NCI-H748 (cell line): ENCODE measurements around the gene KRT20.
"Not testable (repeated sequence)": the region's sequence is repeated elsewhere in the genome, so short reads cannot be mapped to it uniquely, and the experiment has no call there.

Source experiments
- DNase-seq: peaks from one replicate; lab custom pipeline; 2025; ENCODE audit not compliant: unreplicated experiment; lab: John Stamatoyannopoulos, UW

KRT20 gene

GRCh38 chr17:40900809-40901356 lies 15.8 kb upstream of the KRT20 start:
- no peak for DNase-seq

- no peak for DNase-seq
Observed at GRCh38 chr17:40896916-40897455, 11.9 kb upstream of the KRT20 start.

GRCh38 chr17:40895106-40895730 lies 10.2 kb upstream of the KRT20 start:
- DNase-seq, result no peak

GRCh38 chr17:40888196-40888720 lies 3.2 kb upstream of the KRT20 start:
- no peak for DNase-seq

GRCh38 chr17:40886090-40886489 lies 1.0 kb upstream of the KRT20 start:
- DNase-seq, result peak; percentile 55

- no peak for DNase-seq
Observed at GRCh38 chr17:40883626-40884334, 1.3 kb downstream of the KRT20 start.

- DNase-seq, result no peak
Observed at GRCh38 chr17:40883031-40883430, 2.0 kb downstream of the KRT20 start.

GRCh38 chr17:40879026-40879425 lies 6.0 kb downstream of the KRT20 start:
- no peak for DNase-seq

- DNase-seq, result no peak
Observed at GRCh38 chr17:40878044-40878443, 7.0 kb downstream of the KRT20 start.

- no peak for DNase-seq
Observed at GRCh38 chr17:40873801-40874200, 11.2 kb downstream of the KRT20 start.

- no peak for DNase-seq
Observed at GRCh38 chr17:40873255-40873654, 11.8 kb downstream of the KRT20 start.

- DNase-seq, result no peak
Observed at GRCh38 chr17:40872416-40872815, 12.6 kb downstream of the KRT20 start.

- DNase-seq, result no peak
Observed at GRCh38 chr17:40871316-40871715, 13.7 kb downstream of the KRT20 start.

- no peak for DNase-seq
Observed at GRCh38 chr17:40870136-40870535, 14.9 kb downstream of the KRT20 start.

GRCh38 chr17:40866838-40867237 lies 18.2 kb downstream of the KRT20 start, which contains the start of gene KRT12:
Gene KRT12, minus strand, starts transcription at chr17:40867223. Its CDS starts 37 bp downstream, at chr17:40867186.
- DNase-seq, result no peak

GRCh38 chr17:40864661-40865390 lies 20.2 kb downstream of the KRT20 start:
- no peak for DNase-seq

GRCh38 chr17:40862985-40863733 lies 21.9 kb downstream of the KRT20 start:
- DNase-seq, result peak; percentile 17

GRCh38 chr17:40859536-40859935 lies 25.5 kb downstream of the KRT20 start:
- DNase-seq, result no peak

- not testable (repeated sequence) for DNase-seq
Observed at GRCh38 chr17:40858667-40859066, 26.4 kb downstream of the KRT20 start.

GRCh38 chr17:40857535-40857934 lies 27.5 kb downstream of the KRT20 start:
- peak; percentile 12 for DNase-seq
